Upper lobe of left lung (tissue), 4 donors: ENCODE results near the gene OLFM2.

ENCODE experiments used
- EP300 ChIP-seq, 4 donors: sonication (generic); formaldehyde crosslinking; IDR thresholded peaks; one replicate each; pipeline ENCODE4 v1.5.1; 2017; ENCODE audit warnings: antibody characterized with exemption in 4 of 4, control low read depth in 2 of 4
- POLR2AphosphoS5 ChIP-seq, 2 donors: sonication (generic); formaldehyde crosslinking; IDR thresholded peaks; one replicate each; pipeline ENCODE4 v1.5.1; 2017; ENCODE audit warnings: antibody characterized with exemption in 2 of 2
- TF ChIP-seq, protein P1 (sequence below), 6 experiments: fragments of 450-650 bp in 4 of 6; fragments of 200-600 bp in 2 of 6; sonication (generic) in 2 of 6; IDR thresholded peaks; one replicate each; pipeline ENCODE4 v1.5.1; 2016 to 2019; ENCODE audit warnings: antibody characterized with exemption in 6 of 6

DNA sequence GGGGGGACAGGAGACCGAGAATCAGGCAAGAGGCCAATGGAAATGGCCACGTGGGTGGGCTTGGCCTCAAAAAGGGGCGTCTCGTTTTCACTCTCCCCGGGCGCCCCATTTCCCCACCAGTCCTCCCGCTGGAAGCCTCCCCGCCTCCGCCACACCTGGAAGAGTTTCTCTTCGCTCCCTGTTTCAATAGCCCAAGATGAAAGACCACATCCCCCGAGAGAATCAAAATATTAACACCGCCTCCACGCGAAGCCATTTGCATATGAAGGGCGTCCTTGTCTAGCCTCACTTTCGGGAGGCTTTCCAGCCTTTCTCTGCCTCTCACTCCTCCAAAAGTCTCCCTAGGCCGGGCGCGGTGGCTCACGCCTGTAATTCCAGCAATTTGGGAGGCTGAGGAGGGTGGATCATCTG lies 691 bp upstream of the OLFM2 start:
- TF ChIP-seq, protein P1, sequence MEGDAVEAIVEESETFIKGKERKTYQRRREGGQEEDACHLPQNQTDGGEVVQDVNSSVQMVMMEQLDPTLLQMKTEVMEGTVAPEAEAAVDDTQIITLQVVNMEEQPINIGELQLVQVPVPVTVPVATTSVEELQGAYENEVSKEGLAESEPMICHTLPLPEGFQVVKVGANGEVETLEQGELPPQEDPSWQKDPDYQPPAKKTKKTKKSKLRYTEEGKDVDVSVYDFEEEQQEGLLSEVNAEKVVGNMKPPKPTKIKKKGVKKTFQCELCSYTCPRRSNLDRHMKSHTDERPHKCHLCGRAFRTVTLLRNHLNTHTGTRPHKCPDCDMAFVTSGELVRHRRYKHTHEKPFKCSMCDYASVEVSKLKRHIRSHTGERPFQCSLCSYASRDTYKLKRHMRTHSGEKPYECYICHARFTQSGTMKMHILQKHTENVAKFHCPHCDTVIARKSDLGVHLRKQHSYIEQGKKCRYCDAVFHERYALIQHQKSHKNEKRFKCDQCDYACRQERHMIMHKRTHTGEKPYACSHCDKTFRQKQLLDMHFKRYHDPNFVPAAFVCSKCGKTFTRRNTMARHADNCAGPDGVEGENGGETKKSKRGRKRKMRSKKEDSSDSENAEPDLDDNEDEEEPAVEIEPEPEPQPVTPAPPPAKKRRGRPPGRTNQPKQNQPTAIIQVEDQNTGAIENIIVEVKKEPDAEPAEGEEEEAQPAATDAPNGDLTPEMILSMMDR (IDR thresholded peaks at IDR 0.05), result no peak
- TF ChIP-seq POLR2AphosphoS5 (IDR thresholded peaks at IDR 0.05) (no peak), EP300 (IDR thresholded peaks at IDR 0.05) (no peak)
